Left renal pelvis (tissue), 4 donors: ENCODE data around the gene MRPL49. TPM values are rescaled to one million over a fixed set of nuclear protein-coding genes. Genes with fewer than 3 reads are reported as not detected.

Experiments used
- DNase-seq, 4 donors: peaks; one replicate each; pipeline ENCODE4 v3.0.0-alpha.2; 2013; ENCODE audit warnings: low read depth in 4 of 4, low spot score in 3 of 4
- polyA plus RNA-seq, 4 donors: library from polyadenylated mRNA; unstranded; fragments of 120-200 nt; gene quantifications; one replicate each; pipeline ENCODE4 v1.2.1, GENCODE V29; 2013; ENCODE audit not compliant: insufficient read length in 4 of 4

MRPL49 gene
- polyA plus RNA-seq, 4 donors, result 36.9 to 59.1 (median 56.3) TPM

DNA sequence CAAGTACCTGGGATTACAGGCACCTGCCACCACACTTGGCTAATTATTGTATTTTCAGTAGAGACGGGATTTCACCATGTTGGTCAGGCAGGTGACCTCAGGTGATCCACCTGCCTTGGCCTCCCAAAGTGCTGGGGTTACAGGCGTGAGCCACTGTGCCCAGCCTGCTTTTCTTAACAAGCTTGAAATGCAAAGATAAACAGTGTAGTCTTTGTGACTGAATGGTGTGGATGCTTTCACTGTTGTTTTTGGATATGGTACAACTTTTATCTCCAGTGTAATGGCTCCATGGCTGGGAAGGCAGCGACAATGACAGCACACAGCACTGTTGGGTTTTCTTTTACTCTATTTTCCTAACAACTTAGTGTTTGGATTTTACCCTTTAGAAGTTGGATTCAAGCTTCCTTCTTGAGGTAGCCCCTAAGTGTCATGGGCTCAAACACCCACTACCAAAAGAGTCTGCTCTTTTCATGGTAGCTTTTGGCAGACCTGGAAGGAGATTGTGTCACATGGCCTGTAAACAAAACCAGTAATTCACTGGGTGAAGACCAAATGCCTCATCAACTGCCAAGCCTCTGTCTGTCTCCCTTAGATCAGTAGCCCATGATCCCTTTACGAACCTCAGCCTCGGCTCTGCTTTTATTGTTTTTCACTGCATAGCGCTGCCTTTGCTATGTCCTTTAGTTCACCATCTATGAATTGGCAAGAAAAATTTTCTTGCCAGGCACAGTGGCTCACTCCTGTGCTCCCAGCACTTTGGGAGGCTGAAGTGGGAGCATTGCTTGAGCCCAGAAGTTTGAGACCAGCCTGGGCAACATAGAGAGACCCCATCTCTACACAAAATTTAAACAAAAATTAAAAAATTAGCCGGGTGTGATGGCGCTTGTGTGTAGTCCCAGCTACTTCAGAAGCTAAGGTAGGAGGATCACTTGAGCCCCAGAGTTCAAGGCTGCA is 19.7 kb upstream of the MRPL49 start:
- DNase-seq, result no peak

DNA sequence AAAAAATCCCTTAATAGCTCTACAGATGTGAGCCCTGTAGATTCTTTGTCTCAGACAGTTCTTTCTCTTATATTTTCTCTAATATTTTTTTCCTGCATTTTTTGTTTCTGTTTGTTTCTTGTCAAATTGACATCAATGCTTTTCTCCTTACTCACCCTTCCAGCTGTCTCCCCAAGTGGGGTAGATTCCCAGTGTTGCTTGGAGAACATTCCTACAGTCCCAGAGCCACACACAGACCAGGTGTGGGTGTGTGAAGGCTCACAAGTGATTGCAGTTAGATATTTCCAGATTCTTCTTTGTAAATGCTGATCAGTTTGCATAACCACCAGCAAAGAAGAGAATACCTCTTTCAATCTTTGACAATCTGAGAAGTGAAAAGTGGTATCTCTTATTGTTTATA is 18.6 kb upstream of the MRPL49 start:
- no peak for DNase-seq

DNA sequence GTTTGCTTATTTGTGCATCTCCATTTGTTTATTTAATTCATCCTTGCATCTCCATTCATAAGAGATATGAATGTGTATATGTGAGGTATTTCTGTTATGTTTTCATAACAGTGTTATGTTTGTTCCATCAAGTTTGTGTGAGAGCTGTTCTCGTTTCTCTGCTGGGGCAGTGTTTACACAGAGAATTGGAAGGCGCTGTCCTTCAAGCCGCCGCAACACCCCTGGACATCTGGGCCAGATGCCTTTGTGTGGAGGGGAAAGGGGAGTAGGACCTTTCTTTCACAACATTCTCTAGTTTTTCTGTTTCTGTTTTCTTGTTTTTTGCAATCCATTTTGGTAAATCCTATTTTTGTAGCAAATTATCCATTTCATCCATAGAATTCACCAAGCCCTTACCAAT is 17.5 kb upstream of the MRPL49 start:
- no peak for DNase-seq

DNA sequence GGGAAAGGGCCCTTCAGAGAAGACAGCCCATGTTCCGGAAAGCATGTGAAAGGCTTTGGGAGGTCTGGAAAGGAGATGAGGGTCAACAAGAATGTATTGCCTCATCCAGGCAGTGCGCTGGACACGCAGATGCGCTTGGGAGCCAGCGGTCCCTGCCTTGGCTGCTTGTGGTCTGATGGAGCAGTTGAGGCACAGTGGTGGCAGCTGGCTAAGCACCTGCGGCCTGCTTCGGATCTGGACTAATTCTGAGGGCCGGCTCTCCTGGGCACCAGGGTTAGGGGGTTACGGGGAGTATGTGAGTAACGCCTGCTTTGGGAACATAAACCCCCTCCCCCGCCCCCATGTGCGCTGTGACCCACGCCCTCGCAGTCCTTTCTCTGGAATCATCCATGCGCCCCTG is 15.0 kb upstream of the MRPL49 start:
- DNase-seq, result no peak

DNA sequence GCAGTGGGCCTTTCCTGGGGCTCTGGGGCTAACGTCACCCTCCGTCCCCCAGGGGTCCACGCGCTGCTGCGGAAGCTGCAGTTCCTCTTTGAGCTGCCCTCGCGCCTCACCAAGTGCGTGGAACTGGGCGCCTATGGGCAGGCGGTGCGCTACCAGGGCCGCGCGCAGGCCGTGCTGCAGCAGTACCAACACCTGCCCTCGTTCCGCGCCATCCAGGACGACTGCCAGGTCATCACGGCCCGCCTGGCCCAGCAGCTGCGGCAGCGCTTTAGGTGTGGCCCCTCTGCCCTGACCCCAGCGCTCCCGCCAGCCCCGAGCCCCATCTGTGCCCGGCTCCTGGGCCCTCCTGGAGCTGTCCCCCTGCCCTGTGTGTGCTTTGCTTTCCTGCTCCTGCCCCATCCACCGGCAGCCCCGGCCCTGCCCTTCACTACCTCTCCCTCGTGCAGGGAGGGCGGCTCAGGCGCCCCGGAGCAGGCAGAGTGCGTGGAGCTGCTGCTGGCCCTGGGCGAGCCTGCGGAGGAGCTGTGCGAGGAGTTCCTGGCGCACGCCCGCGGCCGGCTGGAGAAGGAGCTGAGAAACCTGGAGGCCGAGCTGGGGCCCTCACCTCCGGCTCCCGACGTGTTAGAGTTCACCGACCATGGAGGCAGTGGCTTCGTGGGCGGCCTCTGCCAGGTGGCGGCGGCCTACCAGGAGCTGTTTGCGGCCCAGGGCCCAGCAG is 14.2 kb upstream of the MRPL49 start:
- DNase-seq, result no peak

DNA sequence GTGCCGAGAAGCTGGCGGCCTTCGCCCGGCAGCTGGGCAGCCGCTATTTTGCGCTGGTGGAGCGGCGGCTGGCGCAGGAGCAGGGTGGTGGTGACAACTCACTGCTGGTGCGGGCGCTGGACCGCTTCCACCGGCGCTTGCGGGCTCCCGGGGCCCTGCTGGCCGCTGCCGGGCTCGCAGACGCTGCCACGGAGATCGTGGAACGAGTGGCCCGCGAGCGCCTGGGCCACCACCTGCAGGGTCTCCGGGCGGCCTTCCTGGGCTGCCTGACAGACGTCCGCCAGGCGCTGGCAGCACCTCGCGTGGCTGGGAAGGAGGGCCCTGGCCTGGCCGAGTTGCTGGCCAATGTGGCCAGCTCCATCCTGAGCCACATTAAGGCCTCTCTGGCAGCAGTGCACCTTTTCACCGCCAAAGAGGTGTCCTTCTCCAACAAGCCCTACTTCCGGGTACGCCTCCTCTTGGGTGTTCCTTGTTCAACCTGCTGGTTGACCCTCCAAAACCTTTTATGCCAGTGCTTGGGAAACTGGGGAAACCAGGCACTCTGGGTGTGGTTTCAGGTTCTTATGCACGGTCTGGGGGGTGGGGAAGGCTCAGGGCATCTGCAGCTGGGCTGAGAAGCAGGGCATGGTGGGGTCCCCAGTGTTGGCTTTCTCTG is 13.5 kb upstream of the MRPL49 start:
- no peak for DNase-seq

DNA sequence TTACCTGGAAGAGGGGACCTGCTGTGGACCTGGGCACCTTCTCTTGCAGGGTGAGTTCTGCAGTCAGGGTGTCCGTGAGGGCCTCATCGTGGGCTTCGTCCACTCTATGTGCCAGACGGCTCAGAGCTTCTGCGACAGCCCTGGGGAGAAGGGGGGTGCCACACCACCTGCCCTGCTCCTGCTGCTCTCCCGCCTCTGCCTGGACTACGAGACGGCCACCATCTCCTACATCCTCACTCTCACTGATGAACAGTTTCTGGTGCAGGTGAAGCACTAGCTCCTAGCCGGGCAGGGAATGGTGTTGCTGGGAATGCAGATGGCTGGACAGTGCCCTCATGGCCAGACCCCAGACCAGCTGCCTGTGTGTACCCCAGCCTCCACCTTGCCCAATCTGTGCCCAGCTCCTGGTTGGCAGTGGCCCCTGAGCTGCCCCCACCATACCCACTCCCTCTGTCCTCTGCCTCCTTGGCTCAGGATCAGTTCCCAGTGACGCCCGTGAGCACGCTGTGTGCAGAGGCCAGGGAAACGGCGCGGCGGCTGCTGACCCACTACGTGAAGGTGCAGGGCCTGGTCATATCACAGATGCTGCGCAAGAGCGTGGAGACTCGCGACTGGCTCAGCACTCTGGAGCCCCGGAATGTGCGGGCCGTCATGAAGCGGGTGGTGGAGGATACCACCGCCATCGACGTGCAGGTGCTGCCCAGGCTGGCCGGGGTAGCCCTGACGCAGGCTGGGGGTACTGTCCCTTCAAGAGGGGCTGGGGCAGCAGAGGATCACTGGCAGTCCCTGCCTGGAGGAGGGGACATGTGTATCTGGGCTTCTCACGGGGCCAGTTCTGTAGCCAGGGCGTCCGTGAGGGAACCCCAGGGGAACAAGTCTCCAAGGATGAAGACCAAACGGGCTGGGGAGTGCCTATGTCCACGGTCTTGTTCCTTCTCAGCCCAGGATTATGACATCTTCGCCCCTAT is 12.6 kb upstream of the MRPL49 start:
- DNase-seq, result no peak

DNA sequence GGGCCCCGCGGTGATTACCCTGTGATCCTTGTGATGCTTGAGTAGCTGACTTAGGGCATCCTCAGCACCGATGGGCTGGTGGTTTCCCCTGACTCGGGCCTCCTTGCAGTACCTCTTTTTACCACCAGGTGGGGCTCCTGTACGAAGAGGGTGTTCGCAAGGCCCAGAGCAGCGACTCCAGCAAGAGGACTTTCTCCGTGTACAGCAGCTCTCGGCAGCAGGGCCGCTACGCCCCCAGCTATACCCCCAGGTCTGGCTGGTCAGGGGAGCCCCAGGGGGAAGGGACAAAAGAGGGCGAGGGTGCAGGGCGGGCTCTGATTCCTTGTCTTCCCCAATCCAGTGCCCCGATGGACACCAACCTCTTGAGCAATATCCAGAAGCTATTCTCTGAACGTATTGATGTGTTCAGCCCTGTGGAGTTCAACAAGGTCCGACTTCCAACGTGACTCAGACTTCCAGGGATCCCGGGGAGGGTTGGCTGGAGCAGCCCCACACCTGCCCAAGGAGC is 11.7 kb upstream of the MRPL49 start:
- DNase-seq, result peak in 1 of 4 donors; percentile 67

DNA sequence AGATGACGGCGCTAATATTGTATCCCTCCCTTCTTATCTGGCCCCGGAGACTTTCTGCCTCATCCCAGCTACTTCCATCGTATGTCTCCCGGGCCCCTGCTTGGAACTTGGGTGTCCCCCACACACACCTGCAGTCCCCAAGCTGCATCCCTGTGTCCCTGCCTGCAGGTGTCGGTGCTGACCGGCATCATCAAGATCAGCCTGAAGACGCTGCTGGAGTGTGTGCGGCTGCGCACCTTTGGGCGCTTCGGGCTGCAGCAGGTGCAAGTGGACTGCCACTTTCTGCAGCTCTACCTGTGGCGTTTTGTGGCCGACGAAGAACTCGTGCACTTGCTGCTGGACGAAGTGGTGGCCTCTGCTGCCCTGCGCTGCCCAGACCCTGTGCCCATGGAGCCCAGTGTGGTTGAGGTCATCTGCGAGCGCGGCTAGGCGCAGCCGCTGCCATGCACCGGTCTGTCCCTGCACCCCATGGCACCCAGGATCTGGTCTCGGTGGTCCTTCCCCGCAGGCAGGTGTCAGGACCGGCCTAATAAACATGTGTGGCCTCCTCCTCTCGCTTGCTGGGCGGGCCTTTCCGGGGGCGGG is 10.9 kb upstream of the MRPL49 start:
- no peak for DNase-seq

DNA sequence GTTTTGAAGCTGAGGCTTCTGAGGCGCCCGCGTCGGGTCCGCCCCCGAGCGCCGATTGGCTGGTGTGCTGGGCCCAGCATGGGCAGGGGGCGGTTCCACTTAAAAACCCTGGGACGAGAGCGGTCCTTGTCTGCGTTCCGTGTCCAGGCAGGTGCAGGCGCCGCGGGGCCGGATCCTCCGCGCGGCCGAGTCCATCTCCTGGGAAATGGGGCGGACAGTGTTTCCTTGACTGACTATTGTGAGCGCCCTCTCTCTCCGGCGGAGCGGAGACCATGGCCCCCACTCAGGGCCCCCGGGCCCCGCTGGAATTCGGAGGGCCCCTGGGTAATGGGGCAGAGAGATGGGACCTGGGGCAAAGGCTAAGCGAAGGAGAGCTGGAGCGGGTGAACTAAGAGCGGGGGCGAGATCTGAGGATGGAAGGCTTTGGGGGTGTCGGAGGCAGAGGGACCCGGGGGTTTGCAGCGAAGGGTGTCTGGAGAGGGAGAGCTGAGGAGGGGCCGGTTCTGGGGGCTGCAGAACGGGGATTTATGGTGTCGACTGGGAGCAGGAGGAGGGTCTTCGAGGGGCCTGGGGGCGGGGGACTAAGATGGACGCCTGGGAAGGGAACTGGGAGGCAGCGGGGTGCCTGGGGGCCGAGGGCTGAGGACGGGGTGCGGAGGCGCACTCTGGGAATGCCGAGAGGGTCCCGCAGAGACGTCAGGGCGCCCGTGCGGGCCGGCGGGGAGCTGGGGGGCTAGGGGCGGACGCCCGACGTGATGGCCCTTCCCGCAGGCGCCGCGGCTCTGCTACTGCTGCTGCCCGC is 10.2 kb upstream of the MRPL49 start, which contains the start of gene TM7SF2:
TM7SF2 (plus strand) TSS at position 129 of the 802 bp plus-strand sequence; CDS start at position 273, 144 bp downstream.
- peak in 2 of 4 donors; percentile 89 to 90 for DNase-seq

DNA sequence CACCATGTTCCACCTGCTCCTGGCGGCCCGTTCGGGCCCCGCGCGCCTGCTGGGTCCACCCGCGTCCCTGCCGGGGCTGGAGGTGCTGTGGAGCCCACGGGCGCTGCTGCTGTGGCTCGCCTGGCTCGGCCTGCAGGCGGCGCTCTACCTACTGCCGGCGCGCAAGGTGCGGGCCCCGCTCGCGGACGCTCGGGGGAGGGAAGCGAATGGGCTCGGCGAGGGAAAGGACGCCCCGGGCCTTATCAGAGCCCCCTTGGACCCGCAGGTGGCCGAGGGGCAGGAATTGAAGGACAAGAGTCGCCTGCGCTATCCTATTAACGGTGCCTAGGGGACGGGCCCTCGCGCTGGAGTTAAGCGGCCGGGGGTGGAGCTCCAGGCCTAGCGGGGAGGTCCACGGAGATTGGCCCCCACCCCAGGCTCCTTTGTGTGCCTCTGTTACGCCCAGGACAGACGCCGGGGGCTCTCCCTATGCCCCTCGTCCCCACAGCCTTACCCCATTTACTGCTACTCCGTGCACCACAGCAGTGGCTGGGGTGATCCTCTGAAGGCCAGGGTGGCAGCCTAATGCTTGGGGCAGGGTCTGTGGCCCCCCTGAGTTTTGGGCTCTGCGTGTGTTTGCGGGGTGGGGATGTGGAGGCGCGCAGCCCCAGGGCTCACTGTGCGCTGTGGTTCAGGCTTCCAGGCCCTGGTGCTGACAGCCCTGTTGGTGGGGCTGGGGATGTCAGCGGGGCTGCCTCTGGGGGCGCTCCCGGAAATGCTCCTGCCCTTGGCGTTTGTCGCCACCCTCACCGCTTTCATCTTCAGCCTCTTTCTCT is 9.4 kb upstream of the MRPL49 start:
- no peak for DNase-seq

DNA sequence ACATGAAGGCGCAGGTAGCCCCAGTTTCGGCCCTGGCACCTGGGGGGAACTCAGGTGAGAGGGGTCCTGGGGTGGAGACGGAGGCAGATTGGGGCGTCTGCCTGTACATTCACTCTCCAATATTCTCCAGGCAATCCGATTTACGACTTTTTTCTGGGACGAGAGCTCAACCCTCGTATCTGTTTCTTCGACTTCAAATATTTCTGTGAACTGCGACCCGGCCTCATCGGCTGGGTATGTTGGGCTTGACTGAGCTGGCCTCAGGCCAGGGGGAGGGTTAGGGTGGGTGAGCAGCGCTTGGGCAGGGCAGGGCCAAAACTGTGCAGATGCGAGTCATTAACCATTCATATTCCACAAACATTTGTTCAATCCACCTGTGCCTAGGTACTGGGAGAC is 8.8 kb upstream of the MRPL49 start:
- DNase-seq, result no peak

DNA sequence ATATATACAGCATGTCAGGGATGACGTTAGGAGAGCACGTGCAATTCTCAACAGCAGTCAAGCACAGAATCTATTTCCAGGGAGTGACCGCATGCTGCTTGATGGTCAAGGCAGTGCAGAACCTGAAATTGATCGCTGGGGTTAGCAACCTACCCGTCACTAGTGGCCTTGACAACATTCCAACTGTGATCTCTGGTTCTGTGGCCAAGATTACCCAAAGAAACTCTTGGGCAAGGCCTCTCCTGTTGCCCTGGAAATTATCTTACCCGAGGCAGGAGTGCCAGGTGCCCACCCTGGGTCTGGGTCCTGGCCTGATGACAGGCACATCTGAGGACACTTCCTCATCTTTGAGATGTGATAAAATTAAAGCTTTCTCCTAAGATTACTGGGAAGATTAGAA is 8.3 kb upstream of the MRPL49 start:
- no peak for DNase-seq

DNA sequence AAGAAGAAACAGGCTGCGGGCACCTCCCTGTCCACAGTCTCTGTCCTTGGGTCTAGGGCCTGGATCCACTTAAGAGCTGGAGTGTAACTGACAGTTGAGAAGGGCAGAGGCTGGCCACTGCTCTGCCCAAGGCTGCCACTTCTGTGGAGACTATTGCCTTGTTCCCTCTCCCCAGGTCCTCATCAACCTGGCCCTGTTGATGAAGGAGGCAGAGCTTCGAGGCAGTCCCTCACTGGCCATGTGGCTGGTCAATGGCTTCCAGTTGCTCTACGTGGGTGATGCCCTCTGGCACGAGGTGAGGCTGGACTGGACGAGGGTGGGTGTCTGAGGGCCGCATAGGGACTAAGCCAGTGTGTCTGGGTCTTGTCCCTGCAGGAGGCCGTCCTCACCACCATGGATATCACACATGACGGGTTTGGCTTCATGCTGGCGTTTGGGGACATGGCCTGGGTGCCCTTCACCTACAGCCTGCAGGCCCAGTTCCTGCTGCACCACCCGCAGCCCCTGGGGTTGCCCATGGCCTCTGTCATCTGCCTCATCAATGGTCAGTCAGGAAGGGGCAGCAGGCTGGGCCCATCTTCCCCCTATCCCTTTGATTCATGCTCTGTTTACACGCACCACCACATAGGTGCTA is 7.5 kb upstream of the MRPL49 start:
- DNase-seq, result no peak

DNA sequence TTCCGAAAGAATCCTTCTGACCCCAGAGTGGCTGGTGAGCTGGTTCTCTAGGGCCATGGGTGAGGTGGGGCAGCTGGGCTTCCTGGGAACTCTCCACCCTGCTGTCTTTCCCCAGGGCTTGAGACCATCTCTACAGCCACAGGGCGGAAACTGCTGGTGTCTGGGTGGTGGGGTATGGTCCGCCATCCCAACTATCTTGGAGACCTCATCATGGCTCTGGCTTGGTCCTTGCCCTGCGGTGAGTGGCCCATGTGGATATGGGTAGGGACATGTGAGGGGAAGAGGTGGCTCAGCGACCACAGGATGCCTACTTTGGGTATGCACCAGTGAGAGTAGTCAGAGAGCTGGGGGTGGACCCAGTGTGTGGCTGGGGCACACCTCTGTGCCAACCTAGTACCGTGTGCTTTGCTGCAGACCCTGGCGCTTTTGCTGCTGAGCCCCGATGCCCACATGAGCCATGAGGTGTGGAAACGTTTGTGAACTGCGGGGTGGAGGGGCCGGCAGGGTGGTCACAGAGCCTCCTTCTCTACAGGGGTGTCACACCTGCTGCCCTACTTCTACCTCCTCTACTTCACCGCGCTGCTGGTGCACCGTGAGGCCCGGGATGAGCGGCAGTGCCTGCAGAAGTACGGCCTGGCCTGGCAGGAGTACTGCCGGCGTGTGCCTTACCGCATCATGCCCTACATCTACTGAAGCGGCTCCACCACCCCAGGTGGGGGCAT is 6.6 kb upstream of the MRPL49 start:
- DNase-seq, result no peak

DNA sequence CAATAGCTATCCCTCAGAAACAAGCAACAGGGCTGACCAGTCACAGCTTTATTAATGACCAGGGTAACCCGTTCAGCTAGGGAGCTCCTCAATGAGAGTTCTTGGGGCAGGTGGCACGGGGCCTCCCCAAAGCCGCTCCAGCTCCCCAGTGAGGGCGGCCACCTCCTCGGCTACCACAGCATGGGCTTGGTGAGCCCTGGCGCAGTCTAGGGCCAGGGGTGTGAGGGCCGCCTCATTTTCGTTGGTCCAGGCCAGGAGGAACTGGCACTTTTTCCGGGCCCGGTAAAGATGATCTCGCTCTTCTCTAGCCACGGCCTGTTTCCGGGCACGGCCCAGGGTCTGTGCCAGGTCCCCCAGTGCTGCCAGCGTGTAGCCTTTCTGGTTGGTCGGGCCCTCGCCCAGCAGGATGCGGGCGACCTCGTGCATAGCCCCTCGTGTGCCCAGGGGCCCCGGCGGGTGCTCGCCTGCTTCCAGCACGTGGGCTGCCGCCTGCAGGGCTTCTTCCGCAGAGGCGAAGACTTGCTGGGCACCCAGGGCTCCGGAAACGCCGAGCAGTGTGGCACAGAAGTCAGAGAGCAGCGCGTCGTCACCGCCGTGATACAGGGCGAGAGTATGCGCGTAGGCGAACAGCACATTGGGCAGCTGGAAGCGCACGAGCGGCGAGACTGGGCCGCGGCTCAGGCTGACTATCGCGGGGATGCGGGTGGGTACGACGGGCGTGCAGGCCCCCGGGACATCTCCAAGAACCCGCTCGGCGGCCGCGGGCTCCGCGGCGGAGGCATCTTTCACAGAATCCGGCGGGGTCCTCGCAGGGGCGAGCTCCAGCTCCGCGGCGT is 5.5 kb upstream of the MRPL49 start:
- DNase-seq, result no peak
